Breast epithelium (tissue), 4 donors: ENCODE measurements around the gene TECPR1. TPM values are rescaled to one million over a fixed set of nuclear protein-coding genes. Genes with fewer than 3 reads are reported as not detected.

Experiments used
- DNase-seq, 2 donors: peaks; one replicate each; pipeline ENCODE4 v3.0.0-alpha.2; 2019; ENCODE audit warnings: low spot score in 2 of 2
- H3K27ac ChIP-seq, 2 donors: fragments of 200-600 bp; sonication (generic) in 1 of 2; one replicate each; pipeline ENCODE4 v1.5.1; 2016 to 2019; ENCODE audit warnings: mild to moderate bottlenecking in 1 of 2
- H3K27me3 ChIP-seq, 2 donors: fragments of 200-600 bp; sonication (generic) in 1 of 2; one replicate each; pipeline versions ENCODE4 v1.5.1 to v1.6.0; 2017 to 2019; ENCODE audit warnings: control low read depth in 1 of 2, mild to moderate bottlenecking in 1 of 2
- H3K36me3 ChIP-seq: fragments of 200-600 bp; one replicate; pipeline ENCODE4 v1.5.1; 2019
- H3K4me1 ChIP-seq, 2 donors: fragments of 200-600 bp; sonication (generic); one replicate each; pipeline ENCODE4 v1.5.1; 2016 to 2019; ENCODE audit warnings: control low read depth in 1 of 2
- H3K4me3 ChIP-seq, 3 donors: fragments of 200-600 bp; sonication (generic); 1 replicate in 2 of 3; 2 replicates in 1 of 3; pipeline ENCODE4 v1.5.1; 2016 to 2019; ENCODE audit warnings: mild to moderate bottlenecking in 3 of 3, moderate library complexity in 2 of 3
- H3K9me3 ChIP-seq, 2 donors: fragments of 200-600 bp; sonication (generic) in 1 of 2; one replicate each; pipeline ENCODE4 v1.5.1; 2016 to 2019; ENCODE audit warnings: control low read depth in 1 of 2
- POLR2A ChIP-seq: fragments of 450-650 bp; IDR thresholded peaks from one replicate; pipeline ENCODE4 v1.6.1; 2016; ENCODE audit warnings: antibody characterized with exemption, mild to moderate bottlenecking, moderate library complexity
- POLR2AphosphoS5 ChIP-seq, 3 donors: sonication (generic); formaldehyde crosslinking; IDR thresholded peaks; one replicate each; pipeline ENCODE4 v1.6.1; 2017; ENCODE audit warnings: antibody characterized with exemption in 3 of 3
- intact Hi-C: fragments of 100-400 bp; cut with DNase I; formaldehyde crosslinking; loops from one replicate; pipeline ENCODE4 v1.15.1; 2023; ENCODE audit warnings: low total_unique reads
- total RNA-seq, 3 donors: library from RNA; depleted of rRNA; stranded (reverse); fragments of >200 nt; gene quantifications; one replicate each; pipeline ENCODE4 v1.1.0, GENCODE V29; 2016
- TF ChIP-seq, protein P1 (sequence below), 3 donors: fragments of 450-650 bp; IDR thresholded peaks; one replicate each; pipeline ENCODE4 v1.5.1; 2016 to 2017; ENCODE audit warnings: antibody characterized with exemption in 3 of 3, mild to moderate bottlenecking in 3 of 3, moderate library complexity in 3 of 3

Gene TECPR1
- total RNA-seq, 3 donors from 2014 or later, result 14.7 to 29.7 (median 28.8) TPM

DNA sequence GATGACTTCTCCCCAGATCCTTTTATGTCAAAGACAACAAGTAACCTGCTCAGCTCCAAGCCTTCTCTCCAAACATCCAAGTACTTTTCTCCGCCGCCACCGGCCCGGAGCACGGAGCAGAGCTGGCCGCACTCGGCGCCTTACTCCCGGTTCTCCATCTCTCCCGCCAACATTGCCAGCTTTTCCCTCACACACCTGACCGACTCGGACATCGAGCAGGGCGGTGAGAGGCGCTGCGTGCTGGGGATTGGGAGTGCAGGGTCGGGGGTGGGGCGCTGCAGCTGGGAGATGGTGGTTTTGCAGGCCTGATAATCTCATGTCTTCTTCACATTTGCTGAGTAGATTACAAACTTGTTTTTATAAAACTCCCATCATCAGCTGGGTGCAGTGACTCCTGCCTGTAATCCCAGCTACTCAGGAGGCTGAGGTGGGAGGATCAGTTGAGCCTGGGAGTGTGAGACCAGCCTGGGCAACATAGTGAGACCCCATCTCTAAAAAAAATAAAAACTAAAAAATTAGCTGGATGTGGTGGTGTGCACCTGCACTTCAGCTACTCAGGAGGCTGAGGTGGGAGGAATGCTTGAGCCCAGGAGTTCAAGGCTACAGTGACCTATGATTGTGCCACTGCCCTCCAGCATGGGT is 47.9 kb downstream of the TECPR1 start:
- Histone ChIP-seq H3K9me3 (peaks cover 0 to 4% of the 10 kb centered on the region in 2 donors), H3K36me3 (no peaks in the 10 kb centered on the region), H3K27ac (no peak overlapping the region), H3K27me3 (no peaks in the 10 kb centered on the region), H3K4me3 (no peak overlapping the region), H3K4me1 (no peaks in the 10 kb centered on the region)
- DNase-seq, result no peak
- TF ChIP-seq POLR2A (no peak), POLR2AphosphoS5 (IDR thresholded peaks at IDR 0.05) (no peak)
- TF ChIP-seq, protein P1, sequence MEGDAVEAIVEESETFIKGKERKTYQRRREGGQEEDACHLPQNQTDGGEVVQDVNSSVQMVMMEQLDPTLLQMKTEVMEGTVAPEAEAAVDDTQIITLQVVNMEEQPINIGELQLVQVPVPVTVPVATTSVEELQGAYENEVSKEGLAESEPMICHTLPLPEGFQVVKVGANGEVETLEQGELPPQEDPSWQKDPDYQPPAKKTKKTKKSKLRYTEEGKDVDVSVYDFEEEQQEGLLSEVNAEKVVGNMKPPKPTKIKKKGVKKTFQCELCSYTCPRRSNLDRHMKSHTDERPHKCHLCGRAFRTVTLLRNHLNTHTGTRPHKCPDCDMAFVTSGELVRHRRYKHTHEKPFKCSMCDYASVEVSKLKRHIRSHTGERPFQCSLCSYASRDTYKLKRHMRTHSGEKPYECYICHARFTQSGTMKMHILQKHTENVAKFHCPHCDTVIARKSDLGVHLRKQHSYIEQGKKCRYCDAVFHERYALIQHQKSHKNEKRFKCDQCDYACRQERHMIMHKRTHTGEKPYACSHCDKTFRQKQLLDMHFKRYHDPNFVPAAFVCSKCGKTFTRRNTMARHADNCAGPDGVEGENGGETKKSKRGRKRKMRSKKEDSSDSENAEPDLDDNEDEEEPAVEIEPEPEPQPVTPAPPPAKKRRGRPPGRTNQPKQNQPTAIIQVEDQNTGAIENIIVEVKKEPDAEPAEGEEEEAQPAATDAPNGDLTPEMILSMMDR (IDR thresholded peaks at IDR 0.05), result no peak
- intact Hi-C loops, result loop anchor here (5.0 kb wide), 1 partner anchor 1078 kb away; no protein-coding TSS in a partner anchor

- Histone ChIP-seq H3K4me1 (no peaks in the 10 kb centered on the region), H3K36me3 (no peaks in the 10 kb centered on the region), H3K9me3 (peaks cover 2 to 7% of the 10 kb centered on the region in 2 donors), H3K27ac (no peak overlapping the region), H3K27me3 (no peaks in the 10 kb centered on the region), H3K4me3 (no peak overlapping the region)
- no peak for DNase-seq
- no peak for TF ChIP-seq POLR2A
- no peak for TF ChIP-seq POLR2AphosphoS5 (IDR thresholded peaks at IDR 0.05)
- TF ChIP-seq, protein P1 (IDR thresholded peaks at IDR 0.05), result no peak
- intact Hi-C loops, result loop anchor here (5.0 kb wide), 1 partner anchor 1079 kb away; no protein-coding TSS in a partner anchor
Observed at GRCh38 chr7:98203261-98203963, 48.6 kb downstream of the TECPR1 start.

GRCh38 chr7:98202367-98203195 is 49.5 kb downstream of the TECPR1 start:
- no peak for DNase-seq
- intact Hi-C loops, result loop anchor here (5.0 kb wide), 1 partner anchor 1080 kb away; no protein-coding TSS in a partner anchor
- H3K27ac ChIP-seq, result no peak overlapping the region
- TF ChIP-seq POLR2A (no peak), POLR2AphosphoS5 (IDR thresholded peaks at IDR 0.05) (no peak)
- TF ChIP-seq, protein P1 (IDR thresholded peaks at IDR 0.05), result no peak
- no peaks in the 10 kb centered on the region for H3K36me3 ChIP-seq
- H3K27me3 ChIP-seq, result no peaks in the 10 kb centered on the region
- H3K9me3 ChIP-seq, result peaks cover 6 to 7% of the 10 kb centered on the region in 2 donors
- H3K4me1 ChIP-seq, result no peaks in the 10 kb centered on the region
- no peak overlapping the region for H3K4me3 ChIP-seq

GRCh38 chr7:98200364-98200763 is 51.7 kb downstream of the TECPR1 start:
- H3K36me3 ChIP-seq, result no peaks in the 10 kb centered on the region
- peaks cover 6 to 7% of the 10 kb centered on the region in 2 donors for H3K9me3 ChIP-seq
- no peaks in the 10 kb centered on the region for H3K4me1 ChIP-seq
- no peaks in the 10 kb centered on the region for H3K27me3 ChIP-seq
- intact Hi-C loops, result loop anchor here (5.0 kb wide), 1 partner anchor 1082 kb away; no protein-coding TSS in a partner anchor
- DNase-seq, result no peak
- H3K27ac ChIP-seq, result no peak overlapping the region
- no peak overlapping the region for H3K4me3 ChIP-seq
- TF ChIP-seq, protein P1 (IDR thresholded peaks at IDR 0.05), result no peak
- TF ChIP-seq POLR2AphosphoS5 (IDR thresholded peaks at IDR 0.05) (no peak), POLR2A (no peak)
